Endothelial cell of umbilical vein (primary cell): ENCODE results near the gene F5.

Source experiments
- CTCF ChIP-seq, 2 donors: IDR thresholded peaks; 1 replicate in 1 of 2; 2 replicates in 1 of 2; pipeline ENCODE4 v1.5.1; 2011; ENCODE audit warnings: low read length in 2 of 2, mild to moderate bottlenecking in 2 of 2, moderate library complexity in 2 of 2, control low read depth in 1 of 2, inconsistent platforms in 1 of 2, low read depth in 1 of 2; ENCODE audit not compliant: insufficient read depth in 1 of 2; ENCODE audit errors: extremely low read depth in 1 of 2
- EZH2 ChIP-seq: IDR thresholded peaks from 2 replicates; pipeline ENCODE4 v1.6.1; 2012; ENCODE audit warnings: borderline replicate concordance, low read depth, mild to moderate bottlenecking, moderate library complexity, low read length, inconsistent platforms; ENCODE audit not compliant: severe bottlenecking
- POLR2A ChIP-seq: IDR thresholded peaks from 2 replicates; pipeline ENCODE4 v1.6.1; 2012; ENCODE audit warnings: low read depth, mild to moderate bottlenecking, control low read depth, low read length

GRCh38 chr1:169475806-169476387, 110.4 kb downstream of the F5 start:
- TF ChIP-seq POLR2A = no peak
- no peak for TF ChIP-seq CTCF (IDR thresholded peaks at IDR 0.05; ENCODE audit: extremely low read depth in 1 of 2, insufficient read depth in 1 of 2, low read depth in 1 of 2, low read length in 2 of 2)
- no peak for TF ChIP-seq EZH2
